ENCODE results near the gene TBC1D8.

GRCh38 chr2:100983684-100984310, 167.4 kb downstream of the TBC1D8 start:
- peak in 3 of 6 experiments; percentile 25 to 53 (median 43) for TF ChIP-seq CTCF (IDR thresholded peaks at IDR 0.05)
- TF ChIP-seq POLR2A (IDR thresholded peaks at IDR 0.05), result no peak
